Stimulated activated naive CD8-positive, alpha-beta T cell treated with anti-CD3 and anti-CD28 coated beads, Interleukin-15, Interleukin-2, amounts not matched to agents 100 ng/mL and 50 ng/mL, for 24 hours (primary cell): ENCODE measurements around the gene RXRA.

ENCODE experiments used
- H3K27ac Mint-ChIP-seq: one replicate; pipeline ENCODE4 v1.8.0; 2021; ENCODE audit warnings: mild to moderate bottlenecking, mixed read lengths
- H3K27me3 Mint-ChIP-seq: one replicate; pipeline ENCODE4 v1.8.0; 2021; ENCODE audit warnings: mixed read lengths
- H3K36me3 Mint-ChIP-seq: one replicate; pipeline ENCODE4 v1.8.0; 2021; ENCODE audit warnings: low read depth, mixed read lengths
- H3K4me1 Mint-ChIP-seq: one replicate; pipeline ENCODE4 v1.8.0; 2021; ENCODE audit warnings: low read depth, mixed read lengths
- H3K4me3 Mint-ChIP-seq: one replicate; pipeline ENCODE4 v1.8.0; 2021; ENCODE audit warnings: mild to moderate bottlenecking, mixed read lengths
- H3K9me3 Mint-ChIP-seq: one replicate; pipeline ENCODE4 v1.8.0; 2021; ENCODE audit warnings: mixed read lengths

RXRA gene

GRCh38 chr9:134343637-134344036, 17.4 kb downstream of the RXRA start:
- Mint-ChIP-seq H3K9me3 (no peaks in the 10 kb centered on the region), H3K36me3 (no peaks in the 10 kb centered on the region), H3K27ac (no peak overlapping the region), H3K4me1 (peaks cover 19% of the 10 kb centered on the region), H3K27me3 (no peaks in the 10 kb centered on the region), H3K4me3 (no peak overlapping the region)

DNA sequence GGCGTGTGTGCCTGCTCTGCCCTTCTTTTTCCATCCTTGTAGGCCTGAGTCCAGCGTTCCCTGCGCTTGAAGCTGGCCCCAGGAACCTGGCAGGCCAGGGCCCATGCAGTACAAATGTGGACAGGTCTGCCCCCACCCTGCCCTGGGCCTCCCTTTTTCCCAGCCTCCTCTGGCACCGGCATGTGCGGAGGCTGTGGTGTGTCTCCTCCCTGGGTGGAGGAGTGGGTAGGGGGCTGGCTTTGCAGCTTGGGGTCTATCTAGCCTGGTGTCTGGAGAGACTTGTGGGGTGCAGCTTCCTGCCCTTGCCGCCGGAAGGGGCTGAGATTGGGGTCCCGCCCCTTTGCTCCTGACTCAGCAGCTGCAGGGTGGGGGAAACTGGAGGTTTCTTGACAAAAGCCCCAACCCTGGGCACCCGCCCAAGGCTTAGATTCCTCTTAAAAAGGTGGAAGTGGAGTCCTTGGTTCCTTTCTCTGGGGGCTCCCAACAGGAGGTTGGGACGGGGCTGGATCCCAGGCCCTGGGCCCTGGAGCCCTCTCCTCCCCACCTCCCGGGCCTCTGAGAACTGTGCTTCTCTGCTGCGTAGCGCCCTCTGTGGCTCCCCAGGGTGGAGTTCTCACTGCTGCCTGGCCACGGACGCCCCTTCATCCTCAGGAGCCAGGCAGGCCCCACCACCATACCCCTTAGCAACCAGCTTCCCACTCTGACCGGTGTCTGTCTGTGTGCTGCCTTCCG, 18.0 kb downstream of the RXRA start:
- Mint-ChIP-seq H3K27me3 (no peaks in the 10 kb centered on the region), H3K4me1 (peaks cover 19% of the 10 kb centered on the region), H3K36me3 (no peaks in the 10 kb centered on the region), H3K27ac (peak overlapping the region; percentile 36), H3K4me3 (no peak overlapping the region), H3K9me3 (no peaks in the 10 kb centered on the region)

DNA sequence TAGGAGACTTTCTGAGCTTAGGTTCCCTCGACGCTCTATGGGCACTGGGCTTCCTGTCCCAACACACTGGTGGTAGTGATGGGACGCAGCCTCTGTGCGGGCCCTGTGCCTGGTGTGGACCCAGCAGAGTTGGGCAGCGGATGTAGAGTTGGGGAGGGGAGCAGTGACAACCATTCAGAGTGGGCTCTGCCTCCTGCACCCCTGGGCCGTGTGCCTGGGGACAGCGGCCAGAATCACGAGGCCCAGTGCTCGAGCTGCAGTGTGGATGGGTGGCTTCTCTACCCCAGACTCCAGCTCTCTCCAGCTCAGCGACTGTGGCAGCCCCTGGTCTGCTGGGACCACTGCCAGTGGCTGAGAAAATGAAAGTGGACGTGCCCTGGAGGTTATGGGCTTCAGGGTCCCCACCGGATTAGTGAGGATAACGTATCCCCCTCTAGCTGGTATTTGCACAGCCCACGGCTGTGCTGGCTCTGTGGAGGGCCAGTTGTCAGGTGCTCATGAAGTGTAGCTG, 18.6 kb downstream of the RXRA start:
- peak overlapping the region; percentile 36 for H3K27ac Mint-ChIP-seq
- peaks cover 19% of the 10 kb centered on the region for H3K4me1 Mint-ChIP-seq
- no peaks in the 10 kb centered on the region for H3K36me3 Mint-ChIP-seq
- no peak overlapping the region for H3K4me3 Mint-ChIP-seq
- H3K9me3 Mint-ChIP-seq: no peaks in the 10 kb centered on the region
- H3K27me3 Mint-ChIP-seq: no peaks in the 10 kb centered on the region

GRCh38 chr9:134345737-134346136, 19.5 kb downstream of the RXRA start:
- no peak overlapping the region for H3K4me3 Mint-ChIP-seq
- no peaks in the 10 kb centered on the region for H3K9me3 Mint-ChIP-seq
- H3K27ac Mint-ChIP-seq: no peak overlapping the region
- no peaks in the 10 kb centered on the region for H3K36me3 Mint-ChIP-seq
- H3K27me3 Mint-ChIP-seq: no peaks in the 10 kb centered on the region
- peaks cover 19% of the 10 kb centered on the region for H3K4me1 Mint-ChIP-seq

GRCh38 chr9:134346151-134346550, 19.9 kb downstream of the RXRA start:
- Mint-ChIP-seq H3K27me3 (no peaks in the 10 kb centered on the region), H3K9me3 (no peaks in the 10 kb centered on the region), H3K27ac (no peak overlapping the region), H3K4me1 (peaks cover 19% of the 10 kb centered on the region), H3K4me3 (no peak overlapping the region), H3K36me3 (no peaks in the 10 kb centered on the region)

DNA sequence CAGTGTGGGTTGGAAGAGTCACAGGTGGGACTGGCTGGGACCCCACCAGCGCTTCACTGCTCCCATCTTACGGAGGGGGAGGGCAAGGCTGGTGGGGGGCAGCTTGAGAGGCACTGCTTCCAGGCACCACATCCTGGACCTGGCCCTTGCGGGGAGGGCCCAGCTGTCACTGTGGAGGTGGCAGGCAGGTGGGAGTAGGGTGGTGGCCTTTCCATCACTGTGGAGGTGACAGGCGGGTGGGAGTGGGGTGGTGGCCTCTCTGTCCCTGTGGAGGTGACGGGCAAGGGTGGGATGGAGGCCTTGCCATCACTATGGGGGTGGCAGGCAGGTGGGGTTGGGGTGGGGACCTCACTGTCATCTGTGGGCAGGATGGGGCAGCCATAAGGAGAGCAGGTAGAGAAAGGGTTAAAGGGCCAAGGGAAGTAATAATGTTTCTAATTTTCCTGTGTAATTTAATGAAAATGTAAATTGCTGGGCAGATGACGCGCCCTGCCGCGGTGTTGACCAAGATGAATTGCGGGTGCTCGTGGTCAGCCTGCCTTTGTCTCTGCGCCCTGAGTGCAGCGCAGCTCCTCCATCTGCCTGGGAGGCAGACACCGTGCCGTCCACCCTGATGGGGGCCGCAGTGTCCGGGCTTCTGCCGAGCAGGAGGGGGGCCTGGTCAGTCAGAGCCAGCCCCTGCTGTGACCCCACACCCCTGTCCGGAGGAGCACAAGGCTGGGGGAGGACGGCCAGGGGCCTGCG, 20.8 kb downstream of the RXRA start:
- H3K27ac Mint-ChIP-seq: no peak overlapping the region
- H3K4me1 Mint-ChIP-seq: peaks cover 19% of the 10 kb centered on the region
- H3K27me3 Mint-ChIP-seq: no peaks in the 10 kb centered on the region
- no peaks in the 10 kb centered on the region for H3K9me3 Mint-ChIP-seq
- H3K36me3 Mint-ChIP-seq: no peaks in the 10 kb centered on the region
- H3K4me3 Mint-ChIP-seq: no peak overlapping the region

DNA sequence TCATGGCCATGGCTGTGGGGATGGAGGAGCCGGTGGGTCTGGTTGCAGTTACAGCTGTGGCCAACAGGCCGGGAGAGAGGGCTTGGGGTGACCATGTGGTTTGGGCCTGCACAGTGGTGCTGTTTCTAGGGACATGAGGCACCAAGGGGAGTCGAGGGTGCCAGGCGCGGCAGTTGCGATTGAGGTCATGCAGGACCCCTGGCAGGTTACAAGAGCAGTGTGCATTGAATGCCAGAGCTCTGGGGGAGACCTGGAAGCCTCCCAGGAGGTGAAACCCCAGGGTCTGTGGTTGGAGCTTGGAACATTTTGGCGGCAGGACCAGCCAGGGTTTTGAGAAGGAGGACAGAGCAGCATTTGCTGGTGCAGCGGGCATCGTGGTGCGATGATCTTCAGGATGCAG, 21.7 kb downstream of the RXRA start:
- no peaks in the 10 kb centered on the region for H3K27me3 Mint-ChIP-seq
- no peaks in the 10 kb centered on the region for H3K9me3 Mint-ChIP-seq
- no peak overlapping the region for H3K27ac Mint-ChIP-seq
- H3K4me1 Mint-ChIP-seq: peaks cover 14% of the 10 kb centered on the region
- H3K4me3 Mint-ChIP-seq: no peak overlapping the region
- no peaks in the 10 kb centered on the region for H3K36me3 Mint-ChIP-seq

DNA sequence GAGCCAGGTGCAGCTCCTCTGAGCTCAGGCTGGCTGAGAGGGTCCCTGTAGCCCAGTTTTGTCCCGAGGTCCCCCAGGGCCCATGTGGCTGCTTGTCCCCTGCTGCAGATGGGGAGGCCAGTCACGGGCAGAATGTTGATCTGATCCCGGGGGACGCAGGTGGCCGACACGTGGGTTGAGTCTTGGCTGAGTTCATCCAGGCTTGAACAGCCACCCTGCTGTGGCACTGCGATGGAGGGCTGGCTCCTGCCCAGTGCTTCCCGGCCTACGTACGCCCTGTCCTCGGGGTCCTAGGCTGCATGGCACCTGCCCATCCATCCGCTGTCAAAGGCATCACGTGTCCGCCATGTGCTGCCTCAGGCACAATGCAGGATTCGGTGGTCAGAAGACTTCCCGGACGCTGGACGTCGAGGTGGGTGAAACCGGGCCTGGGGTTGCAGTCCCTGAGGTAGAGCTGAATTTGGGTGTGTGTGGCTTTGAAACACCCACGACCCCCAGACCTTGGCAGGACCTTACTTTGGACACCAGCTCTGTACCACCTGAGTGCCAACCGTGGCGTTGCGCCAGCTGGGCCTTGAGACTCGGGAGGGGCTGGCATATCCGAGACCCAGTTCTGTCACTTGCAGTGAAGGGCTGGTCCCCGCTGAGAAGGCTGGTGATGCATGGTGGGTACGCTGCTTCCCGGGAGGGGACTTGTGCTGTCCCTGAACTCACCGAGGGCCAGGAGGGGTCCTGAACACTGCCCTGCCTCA, 22.3 kb downstream of the RXRA start:
- Mint-ChIP-seq H3K36me3 (no peaks in the 10 kb centered on the region), H3K4me1 (peaks cover 11% of the 10 kb centered on the region), H3K27me3 (no peaks in the 10 kb centered on the region), H3K27ac (no peak overlapping the region), H3K4me3 (no peak overlapping the region), H3K9me3 (no peaks in the 10 kb centered on the region)

GRCh38 chr9:134349936-134350335, 23.7 kb downstream of the RXRA start:
- Mint-ChIP-seq H3K36me3 (no peaks in the 10 kb centered on the region), H3K27me3 (no peaks in the 10 kb centered on the region), H3K9me3 (no peaks in the 10 kb centered on the region), H3K4me1 (no peaks in the 10 kb centered on the region), H3K4me3 (no peak overlapping the region), H3K27ac (no peak overlapping the region)

DNA sequence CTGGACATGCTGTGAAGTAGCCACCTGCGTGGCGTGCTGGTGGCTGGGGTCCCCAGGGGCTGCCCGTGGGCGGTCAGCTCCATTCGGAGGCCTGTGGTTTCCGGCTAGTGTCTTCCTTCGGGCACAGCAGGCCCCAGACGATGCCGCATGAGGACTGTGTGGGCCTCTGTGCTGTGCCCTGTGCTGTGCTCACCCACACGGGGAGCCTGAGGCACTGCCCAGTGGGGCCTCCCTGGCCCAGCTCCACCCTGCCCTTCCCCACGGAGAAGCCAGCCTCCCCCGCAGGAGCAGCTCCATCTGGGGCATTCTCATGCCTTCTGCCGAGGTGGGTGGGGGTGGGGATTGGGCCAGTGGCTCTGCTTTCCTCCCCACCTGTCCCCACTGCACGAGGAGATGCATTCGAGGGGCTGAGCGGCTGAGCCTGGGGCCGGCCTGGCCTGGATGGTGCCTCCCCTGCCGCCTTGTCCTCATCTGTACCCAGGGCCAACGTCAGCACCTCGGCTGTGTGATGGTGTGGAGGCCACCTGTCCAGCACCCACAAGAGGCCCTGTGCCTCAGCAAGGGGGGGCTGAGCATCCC, 24.2 kb downstream of the RXRA start:
- Mint-ChIP-seq H3K27ac (no peak overlapping the region), H3K36me3 (no peaks in the 10 kb centered on the region), H3K9me3 (no peaks in the 10 kb centered on the region), H3K4me3 (no peak overlapping the region), H3K27me3 (no peaks in the 10 kb centered on the region), H3K4me1 (no peaks in the 10 kb centered on the region)

DNA sequence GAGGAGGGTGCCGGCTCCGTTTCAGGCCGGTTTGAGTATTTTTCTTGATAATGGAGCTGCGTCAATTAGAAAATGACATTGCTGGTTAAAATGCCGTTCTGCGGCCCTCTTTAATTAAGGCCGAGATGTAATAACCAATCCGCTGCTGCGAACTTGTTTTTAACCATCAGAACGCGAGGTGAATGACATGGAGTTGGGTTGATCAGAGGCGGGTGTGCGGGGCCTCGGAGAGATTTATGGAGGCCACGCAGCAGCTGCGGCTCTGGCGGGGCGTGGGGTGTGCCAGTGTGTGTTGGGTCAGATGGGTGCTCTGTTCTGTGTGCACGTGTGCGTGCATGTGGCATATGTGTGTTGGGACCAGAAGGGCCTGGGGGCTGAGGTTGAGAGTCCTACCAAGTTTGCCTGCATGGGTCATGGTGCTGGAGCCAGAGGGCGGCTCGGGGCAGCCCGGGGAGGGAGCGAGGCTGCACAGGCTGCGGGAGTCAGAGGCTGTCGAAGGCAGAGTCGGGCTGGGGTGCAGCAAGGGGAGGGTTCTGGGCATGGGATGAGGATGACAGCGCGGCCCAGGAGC, 25.4 kb downstream of the RXRA start:
- no peaks in the 10 kb centered on the region for H3K4me1 Mint-ChIP-seq
- no peak overlapping the region for H3K27ac Mint-ChIP-seq
- no peaks in the 10 kb centered on the region for H3K27me3 Mint-ChIP-seq
- no peaks in the 10 kb centered on the region for H3K36me3 Mint-ChIP-seq
- no peaks in the 10 kb centered on the region for H3K9me3 Mint-ChIP-seq
- H3K4me3 Mint-ChIP-seq: no peak overlapping the region

DNA sequence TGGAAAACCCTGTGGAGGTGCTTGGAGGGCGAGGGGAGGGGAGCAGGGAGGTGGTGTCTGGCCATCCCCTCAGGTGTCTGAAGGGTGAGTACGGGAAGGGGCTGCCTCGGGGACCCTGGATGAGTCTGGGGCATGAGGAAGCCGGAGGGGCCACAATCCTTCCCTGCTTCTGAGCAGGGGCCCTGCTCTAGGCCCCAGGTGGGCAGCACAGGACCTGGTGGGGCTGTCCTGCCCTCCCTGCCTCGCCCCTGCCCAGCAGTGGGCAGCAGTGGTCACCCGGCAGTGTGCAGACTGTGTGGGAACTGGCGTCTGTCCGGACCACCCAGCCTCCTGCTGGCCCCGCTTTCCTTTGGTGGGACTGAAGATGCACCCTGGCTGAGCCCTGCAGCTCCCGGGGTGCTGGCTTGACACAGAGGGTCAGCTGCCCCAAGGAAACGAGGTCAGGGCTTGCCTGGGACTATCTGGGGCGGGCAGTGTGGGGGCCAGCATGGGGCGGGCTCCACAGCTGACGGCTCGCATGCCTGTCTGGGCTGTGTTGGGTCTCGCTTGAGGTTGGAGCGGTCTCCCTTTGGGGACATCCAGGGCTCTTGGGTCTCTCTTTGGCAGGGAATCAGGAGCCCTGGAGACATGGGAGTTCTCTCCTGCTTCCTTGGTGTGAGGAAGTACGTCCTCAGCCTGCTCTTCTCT, 26.1 kb downstream of the RXRA start:
- H3K27me3 Mint-ChIP-seq: no peaks in the 10 kb centered on the region
- H3K36me3 Mint-ChIP-seq: no peaks in the 10 kb centered on the region
- H3K4me1 Mint-ChIP-seq: no peaks in the 10 kb centered on the region
- no peak overlapping the region for H3K27ac Mint-ChIP-seq
- no peak overlapping the region for H3K4me3 Mint-ChIP-seq
- no peaks in the 10 kb centered on the region for H3K9me3 Mint-ChIP-seq

- H3K9me3 Mint-ChIP-seq: no peaks in the 10 kb centered on the region
- H3K4me3 Mint-ChIP-seq: no peak overlapping the region
- no peak overlapping the region for H3K27ac Mint-ChIP-seq
- no peaks in the 10 kb centered on the region for H3K36me3 Mint-ChIP-seq
- H3K4me1 Mint-ChIP-seq: no peaks in the 10 kb centered on the region
- no peaks in the 10 kb centered on the region for H3K27me3 Mint-ChIP-seq
Measured at GRCh38 chr9:134353539-134353938, 27.3 kb downstream of the RXRA start.

DNA sequence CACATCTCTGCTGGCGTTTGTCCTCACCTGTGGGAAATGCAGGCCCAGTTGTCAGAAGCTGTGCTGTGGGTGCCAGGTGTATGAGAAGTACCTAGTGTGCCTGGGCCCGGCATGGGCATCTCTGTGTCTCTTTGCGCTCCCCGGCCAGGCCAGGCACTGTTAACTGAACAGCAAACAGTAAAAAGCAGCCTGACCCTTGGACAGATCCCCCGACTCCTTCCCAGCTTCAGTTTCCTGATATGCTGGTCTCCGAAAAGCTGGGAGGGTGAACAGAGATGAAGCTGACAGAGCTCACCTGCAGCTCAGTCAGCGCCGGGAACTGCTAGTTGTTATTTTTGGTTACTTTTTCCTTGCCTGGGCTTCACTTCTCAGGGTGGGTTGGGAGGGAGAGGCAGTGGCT, 28.9 kb downstream of the RXRA start:
- Mint-ChIP-seq H3K9me3 (no peaks in the 10 kb centered on the region), H3K27me3 (no peaks in the 10 kb centered on the region), H3K36me3 (no peaks in the 10 kb centered on the region), H3K4me3 (no peak overlapping the region), H3K4me1 (no peaks in the 10 kb centered on the region), H3K27ac (no peak overlapping the region)
